Measurements from ENCODE around the gene SHROOM2. TPM values are rescaled to one million over a fixed set of nuclear protein-coding genes. Genes with fewer than 3 reads are reported as not detected.

Gene SHROOM2
- total and polyA plus RNA-seq, 4 donors: 3.0 to 15.5 (median 5.0) TPM

- H3K27me3 ChIP-seq (ENCODE audit: control insufficient read depth in 3 of 3, insufficient read depth in 3 of 3, low read length in 2 of 3): peaks cover 0 to 2% (median 2%) of the 10 kb centered on the region in 3 donors
- H3K36me3 ChIP-seq (ENCODE audit: control insufficient read depth in 4 of 4, insufficient read depth in 4 of 4, low read length in 4 of 4): no peaks in the 10 kb centered on the region
- H3K4me1 ChIP-seq (ENCODE audit: control insufficient read depth in 5 of 5, insufficient read depth in 5 of 5, low read length in 5 of 5): peaks cover 0 to 7% (median 0%) of the 10 kb centered on the region in 5 donors
- no peak overlapping the region for H3K27ac ChIP-seq (ENCODE audit: low read depth in 1 of 2, low read length in 1 of 2)
- H3K4me3 ChIP-seq: no peak overlapping the region
- no peak for ATAC-seq (ENCODE audit: insufficient read depth, low FRiP score)
- no peak for DNase-seq
- TF ChIP-seq, protein P1, sequence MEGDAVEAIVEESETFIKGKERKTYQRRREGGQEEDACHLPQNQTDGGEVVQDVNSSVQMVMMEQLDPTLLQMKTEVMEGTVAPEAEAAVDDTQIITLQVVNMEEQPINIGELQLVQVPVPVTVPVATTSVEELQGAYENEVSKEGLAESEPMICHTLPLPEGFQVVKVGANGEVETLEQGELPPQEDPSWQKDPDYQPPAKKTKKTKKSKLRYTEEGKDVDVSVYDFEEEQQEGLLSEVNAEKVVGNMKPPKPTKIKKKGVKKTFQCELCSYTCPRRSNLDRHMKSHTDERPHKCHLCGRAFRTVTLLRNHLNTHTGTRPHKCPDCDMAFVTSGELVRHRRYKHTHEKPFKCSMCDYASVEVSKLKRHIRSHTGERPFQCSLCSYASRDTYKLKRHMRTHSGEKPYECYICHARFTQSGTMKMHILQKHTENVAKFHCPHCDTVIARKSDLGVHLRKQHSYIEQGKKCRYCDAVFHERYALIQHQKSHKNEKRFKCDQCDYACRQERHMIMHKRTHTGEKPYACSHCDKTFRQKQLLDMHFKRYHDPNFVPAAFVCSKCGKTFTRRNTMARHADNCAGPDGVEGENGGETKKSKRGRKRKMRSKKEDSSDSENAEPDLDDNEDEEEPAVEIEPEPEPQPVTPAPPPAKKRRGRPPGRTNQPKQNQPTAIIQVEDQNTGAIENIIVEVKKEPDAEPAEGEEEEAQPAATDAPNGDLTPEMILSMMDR (IDR thresholded peaks at IDR 0.05; ENCODE audit: control extremely low read depth, extremely low read depth): no peak
- WGBS, 2 donors: 70 to 75% methylated on average over 11 of the region's 11 CpGs
- H3K9ac ChIP-seq (ENCODE audit: insufficient read depth in 1 of 2, low read length in 2 of 2): no peak overlapping the region
- H3K9me3 ChIP-seq (ENCODE audit: control insufficient read depth in 4 of 4, insufficient read depth in 3 of 4, low read length in 3 of 4): peaks cover 0 to 19% (median 10%) of the 10 kb centered on the region in 4 donors
These were observed 11.4 kb downstream of the SHROOM2 start for GRCh38 chrX:9797384-9798360.

DNA sequence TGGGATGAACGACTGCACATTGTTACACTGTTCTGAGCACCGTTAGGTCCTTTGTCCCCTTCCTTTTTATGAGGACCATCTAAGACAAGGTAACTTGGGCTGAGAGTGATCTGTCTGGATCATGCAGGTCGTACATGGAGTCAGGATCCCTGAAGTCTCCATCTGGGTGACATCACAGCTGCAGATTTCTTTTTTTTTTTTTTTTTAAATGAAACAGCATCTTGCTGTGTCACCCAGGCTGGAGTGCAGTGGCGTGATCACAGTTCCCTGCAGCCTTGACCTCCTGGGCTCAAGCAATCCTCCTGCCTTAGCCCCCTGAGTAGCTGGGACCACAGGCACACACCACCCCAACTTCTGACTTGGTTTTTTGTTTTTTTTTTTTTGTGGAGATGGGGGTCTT, 16.5 kb downstream of the SHROOM2 start:
- Histone ChIP-seq H3K27me3 (ENCODE audit: control insufficient read depth in 3 of 3, insufficient read depth in 3 of 3, low read length in 2 of 3) (peaks cover 0 to 2% (median 0%) of the 10 kb centered on the region in 3 donors), H3K9me3 (ENCODE audit: control insufficient read depth in 4 of 4, insufficient read depth in 3 of 4, low read length in 3 of 4) (peaks cover 0 to 13% (median 9%) of the 10 kb centered on the region in 4 donors), H3K4me3 (no peak overlapping the region), H3K27ac (ENCODE audit: low read depth in 1 of 2, low read length in 1 of 2) (no peak overlapping the region), H3K4me1 (ENCODE audit: control insufficient read depth in 5 of 5, insufficient read depth in 5 of 5, low read length in 5 of 5) (peaks cover 0 to 6% (median 0%) of the 10 kb centered on the region in 5 donors), H3K36me3 (ENCODE audit: control insufficient read depth in 4 of 4, insufficient read depth in 4 of 4, low read length in 4 of 4) (no peaks in the 10 kb centered on the region), H3K9ac (ENCODE audit: insufficient read depth in 1 of 2, low read length in 2 of 2) (no peak overlapping the region)
- no peak for ATAC-seq (ENCODE audit: insufficient read depth, low FRiP score)
- TF ChIP-seq, protein P1 (IDR thresholded peaks at IDR 0.05; ENCODE audit: control extremely low read depth, extremely low read depth): no peak
- WGBS, 2 donors: 74 to 89% methylated on average over 4 of the region's 4 CpGs
- no peak for DNase-seq

- ATAC-seq (ENCODE audit: insufficient read depth, low FRiP score): no peak
- Histone ChIP-seq H3K36me3 (ENCODE audit: control insufficient read depth in 4 of 4, insufficient read depth in 4 of 4, low read length in 4 of 4) (no peaks in the 10 kb centered on the region), H3K4me1 (ENCODE audit: control insufficient read depth in 5 of 5, insufficient read depth in 5 of 5, low read length in 5 of 5) (peaks cover 0 to 6% (median 0%) of the 10 kb centered on the region in 5 donors), H3K9me3 (ENCODE audit: control insufficient read depth in 4 of 4, insufficient read depth in 3 of 4, low read length in 3 of 4) (peaks cover 0 to 12% (median 9%) of the 10 kb centered on the region in 4 donors), H3K9ac (ENCODE audit: insufficient read depth in 1 of 2, low read length in 2 of 2) (no peak overlapping the region), H3K27me3 (ENCODE audit: control insufficient read depth in 3 of 3, insufficient read depth in 3 of 3, low read length in 2 of 3) (peaks cover 0 to 2% (median 2%) of the 10 kb centered on the region in 3 donors), H3K4me3 (no peak overlapping the region), H3K27ac (ENCODE audit: low read depth in 1 of 2, low read length in 1 of 2) (no peak overlapping the region)
- no peak for DNase-seq
- TF ChIP-seq, protein P1 (IDR thresholded peaks at IDR 0.05; ENCODE audit: control extremely low read depth, extremely low read depth): no peak
- 76 to 89% methylated on average over 5 of the region's 5 CpGs for WGBS, 2 donors
These were observed 18.2 kb downstream of the SHROOM2 start for GRCh38 chrX:9804444-9804843.
